SK-N-SH (cell line): ENCODE measurements around the gene AADACL4. TPM values are rescaled to one million over a fixed set of nuclear protein-coding genes. Genes with fewer than 3 reads are reported as not detected.

Source experiments
- CTCF ChIA-PET: fragments of 300-600, 350-600 bp; formaldehyde crosslinking; extraction: SDS; loops from one replicate; lab custom pipeline; 2021; lab: Yijun Ruan, JAX
- POLR2A ChIA-PET: fragments of 350-600 bp; sonication (Branson Sonifier 250); formaldehyde crosslinking; extraction: SDS; loops from one replicate; lab custom pipeline; 2020; ENCODE audit warnings: antibody characterized with exemption, inconsistent platforms; lab: Yijun Ruan, JAX
- DNase-seq: peaks from one replicate; pipeline ENCODE4 v3.0.0; 2012
- H2AFZ ChIP-seq: fragments of 200-600 bp; sonication (generic); 2 replicates; pipeline ENCODE4 v1.8.1; 2016; ENCODE audit warnings: antibody characterized with exemption, mild to moderate bottlenecking, low read depth
- H3F3A ChIP-seq: fragments of 200-600 bp; sonication (generic); replicated peaks from 2 replicates; pipeline ENCODE3; 2016; ENCODE audit warnings: antibody characterized with exemption, mild to moderate bottlenecking; ENCODE audit not compliant: insufficient read depth
- H3K27ac ChIP-seq, 2 experiments: fragments of 200-500 bp in 1 of 2; fragments of 200-600 bp in 1 of 2; sonication (Bioruptor generic) in 1 of 2; sonication (generic), shearing (Covaris generic) in 1 of 2; 2 replicates each; pipeline versions ENCODE4 v1.5.1 to v1.6.1; 2014 to 2016; ENCODE audit warnings: low read depth in 2 of 2, inconsistent platforms in 1 of 2, low read length in 1 of 2, mild to moderate bottlenecking in 1 of 2, mixed read lengths in 1 of 2
- H3K27me3 ChIP-seq: fragments of 200-600 bp; sonication (generic), shearing (Covaris generic); 2 replicates; pipeline ENCODE4 v1.6.1; 2016; ENCODE audit warnings: mixed run types; ENCODE audit not compliant: insufficient read depth
- H3K36me3 ChIP-seq, 2 experiments: fragments of 200-500 bp in 1 of 2; fragments of 200-600 bp in 1 of 2; sonication (Bioruptor generic) in 1 of 2; sonication (generic) in 1 of 2; replicated peaks in 1 of 2; 2 replicates each; pipeline versions ENCODE3 to v1.5.1; 2014 to 2016; ENCODE audit warnings: low read length in 1 of 2, mild to moderate bottlenecking in 1 of 2; ENCODE audit not compliant: insufficient read depth in 2 of 2, control insufficient read depth in 1 of 2
- H3K4me1 ChIP-seq, 2 experiments: fragments of 200-500 bp in 1 of 2; fragments of 200-600 bp in 1 of 2; sonication (Bioruptor generic) in 1 of 2; sonication (generic), shearing (Covaris generic) in 1 of 2; 2 replicates each; pipeline versions ENCODE4 v1.5.1 to v1.6.1; 2014 to 2016; ENCODE audit warnings: low read depth in 1 of 2, low read length in 1 of 2, mixed run types in 1 of 2; ENCODE audit not compliant: insufficient read depth in 2 of 2, control insufficient read depth in 1 of 2
- H3K4me2 ChIP-seq: fragments of 200-600 bp; sonication (generic), shearing (Covaris generic); 2 replicates; pipeline ENCODE4 v1.6.1; 2017; ENCODE audit warnings: mixed run types
- H3K4me3 ChIP-seq, 2 experiments: fragments of 200-500 bp in 1 of 2; fragments of 200-600 bp in 1 of 2; sonication (Bioruptor generic) in 1 of 2; sonication (generic), shearing (Covaris generic) in 1 of 2; 2 replicates each; pipeline versions ENCODE4 v1.5.1 to v1.8.1; 2014 to 2016; ENCODE audit warnings: low read depth in 2 of 2, inconsistent platforms in 1 of 2, low read length in 1 of 2, mild to moderate bottlenecking in 1 of 2, mixed read lengths in 1 of 2, moderate library complexity in 1 of 2
- H3K79me2 ChIP-seq: fragments of 200-600 bp; sonication (generic); 2 replicates; pipeline ENCODE4 v1.8.1; 2017; ENCODE audit warnings: mild to moderate bottlenecking; ENCODE audit not compliant: insufficient read depth
- H3K9ac ChIP-seq: fragments of 200-600 bp; sonication (generic); 2 replicates; pipeline ENCODE4 v1.6.1; 2017; ENCODE audit warnings: mixed run types
- H3K9me2 ChIP-seq: fragments of 200-600 bp; sonication (generic); 2 replicates; pipeline ENCODE4 v1.6.1; 2017; ENCODE audit warnings: mixed run types
- H3K9me3 ChIP-seq: fragments of 200-600 bp; sonication (generic); 2 replicates; pipeline ENCODE4 v1.6.1; 2017; ENCODE audit warnings: mixed run types, mild to moderate bottlenecking, moderate library complexity
- H4K20me1 ChIP-seq: fragments of 200-600 bp; sonication (generic); 2 replicates; pipeline ENCODE4 v1.6.1; 2017; ENCODE audit warnings: mild to moderate bottlenecking, mixed run types; ENCODE audit not compliant: insufficient read depth
- CHD2 ChIP-seq: fragments of 150-350 bp; IDR thresholded peaks from 2 replicates; pipeline ENCODE4 v1.6.1; 2018; ENCODE audit warnings: low read length; ENCODE audit not compliant: partially characterized antibody
- ELF1 ChIP-seq: IDR thresholded peaks from 2 replicates; pipeline ENCODE4 v1.4.0; 2012
- FOSL2 ChIP-seq: IDR thresholded peaks from 2 replicates; pipeline ENCODE4 v1.4.0; 2012; ENCODE audit warnings: low read depth, mild to moderate bottlenecking, moderate library complexity, borderline replicate concordance
- JUND ChIP-seq: IDR thresholded peaks from 2 replicates; pipeline ENCODE4 v1.4.0; 2012
- MEF2A ChIP-seq: IDR thresholded peaks from 2 replicates; pipeline ENCODE4 v1.4.0; 2012; ENCODE audit warnings: low read depth, borderline replicate concordance
- NFIC ChIP-seq: IDR thresholded peaks from 2 replicates; pipeline ENCODE4 v1.4.0; 2012; ENCODE audit warnings: borderline replicate concordance
- RAD21 ChIP-seq: IDR thresholded peaks from 2 replicates; pipeline ENCODE4 v1.6.1; 2012; ENCODE audit warnings: mild to moderate bottlenecking, low read length
- RCOR1 ChIP-seq: fragments of 150-350 bp; IDR thresholded peaks from 2 replicates; pipeline ENCODE4 v1.6.1; 2017; ENCODE audit warnings: antibody characterized with exemption, low read length
- RFX5 ChIP-seq: IDR thresholded peaks from 2 replicates; pipeline ENCODE4 v1.6.1; 2012; ENCODE audit warnings: mild to moderate bottlenecking, improper control_type of control experiment, low read length
- RXRA ChIP-seq: IDR thresholded peaks from 2 replicates; pipeline ENCODE4 v1.4.0; 2012; ENCODE audit warnings: low read depth, mild to moderate bottlenecking, borderline replicate concordance
- SIN3A ChIP-seq: IDR thresholded peaks from 2 replicates; pipeline ENCODE4 v1.6.1; 2012; ENCODE audit warnings: low read depth, mild to moderate bottlenecking, low read length, moderate library complexity, borderline replicate concordance
- SMC3 ChIP-seq: IDR thresholded peaks from 2 replicates; pipeline ENCODE4 v1.6.1; 2012; ENCODE audit warnings: low read depth, low read length, improper control_type of control experiment
- TCF12 ChIP-seq: IDR thresholded peaks from 2 replicates; pipeline ENCODE4 v1.4.0; 2012
- TEAD4 ChIP-seq: IDR thresholded peaks from 2 replicates; pipeline ENCODE4 v1.4.0; 2012; ENCODE audit warnings: mild to moderate bottlenecking, borderline replicate concordance; ENCODE audit not compliant: insufficient read depth
- YY1 ChIP-seq: IDR thresholded peaks from 2 replicates; pipeline ENCODE4 v1.4.0; 2012; ENCODE audit warnings: low read depth, mild to moderate bottlenecking
- WGBS: methylation state at CpG from one replicate; pipeline ENCODE4 v1.1.6; 2017; ENCODE audit warnings: low lambda C conversion rate; 5-methylcytosine and 5-hydroxymethylcytosine counted together
- polyA plus RNA-seq, 3 experiments: library from polyadenylated mRNA; depleted of rRNA; stranded (reverse); fragments of >200 nt; gene quantifications; 2 replicates each; pipeline ENCODE4 v1.2.3, GENCODE V29; 2012
- TF ChIP-seq, protein P1 (sequence below): IDR thresholded peaks from 2 replicates; pipeline ENCODE4 v1.4.0; 2012; ENCODE audit warnings: low read depth, borderline replicate concordance
- TF ChIP-seq, protein P2 (sequence below): fragments of 150-350 bp; IDR thresholded peaks from 2 replicates; pipeline ENCODE4 v1.6.1; 2017; ENCODE audit warnings: antibody characterized with exemption, low read length, low read depth, borderline replicate concordance
- TF ChIP-seq, protein P3 (sequence below): fragments of 200-600 bp; sonication (generic); IDR thresholded peaks from 2 replicates; pipeline ENCODE4 v1.6.1; 2017; ENCODE audit warnings: antibody characterized with exemption, mild to moderate bottlenecking, moderate library complexity
- TF ChIP-seq, protein P4 (sequence below): IDR thresholded peaks from 2 replicates; pipeline ENCODE4 v1.4.0; 2012; ENCODE audit warnings: low read depth
- TF ChIP-seq, protein P5 (sequence below): IDR thresholded peaks from 2 replicates; pipeline ENCODE4; 2012
- TF ChIP-seq, protein P6 (sequence below): IDR thresholded peaks from 2 replicates; pipeline ENCODE4 v1.6.1; 2012; ENCODE audit warnings: mild to moderate bottlenecking, low read depth, low read length, moderate library complexity
- TF ChIP-seq, protein P7 (sequence below): fragments of 150-350 bp; IDR thresholded peaks from 2 replicates; pipeline ENCODE4 v1.6.1; 2016; ENCODE audit warnings: mild to moderate bottlenecking, low read depth, low read length

AADACL4 gene
- polyA plus RNA-seq, 1 of the 3 experiments (the other 2 are of a cell fraction) = 0.59 TPM

DNA sequence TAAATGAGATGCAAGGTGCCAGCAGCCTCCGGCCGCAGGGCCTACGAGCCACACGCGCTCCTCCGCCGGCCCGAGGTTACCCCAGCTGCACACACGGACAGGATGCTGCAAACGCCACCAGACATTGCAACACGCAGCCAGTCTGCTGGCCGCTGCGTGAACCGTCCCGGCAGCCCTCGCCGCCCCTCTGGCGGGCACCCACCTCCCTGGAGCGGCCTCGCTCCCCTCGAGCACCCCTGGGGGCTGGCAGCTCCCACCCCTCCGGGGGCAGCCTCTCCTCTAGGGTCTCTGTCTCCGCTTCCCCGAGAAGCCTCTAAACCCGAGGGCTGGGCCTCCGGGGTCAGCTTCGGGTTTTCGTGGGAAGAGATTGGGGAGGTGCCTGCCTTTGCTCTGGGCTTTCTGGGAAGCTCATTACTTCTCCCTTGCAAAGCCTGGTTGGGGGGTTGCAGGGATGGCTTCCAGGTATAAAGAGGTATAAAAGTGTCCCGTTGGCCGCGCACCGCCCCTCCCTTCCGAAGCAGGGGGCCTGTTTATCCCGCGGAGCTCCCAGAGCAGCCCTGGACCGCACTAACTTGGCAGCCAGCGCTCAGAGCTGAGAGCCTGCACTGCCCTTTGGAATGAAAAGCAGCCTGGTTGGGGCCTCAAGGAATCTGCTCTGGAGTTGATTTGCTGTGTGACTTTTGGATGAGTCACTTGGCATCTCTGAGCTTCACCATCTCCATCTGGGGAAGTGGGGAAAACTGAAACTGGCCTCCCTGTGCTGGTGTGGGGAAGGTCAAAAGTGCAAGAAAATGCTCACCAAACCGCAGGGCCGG, 47.7 kb upstream of the AADACL4 start:
- Histone ChIP-seq H2AFZ (peak overlapping the region; percentile 77; the same call in 1 of the 2 replicates), H3F3A (peaks cover 3% of the 10 kb centered on the region), H3K36me3 (no peaks in the 10 kb centered on the region), H3K9me2 (no peaks in the 10 kb centered on the region), H3K27ac (peak overlapping the region; percentile 88), H3K4me2 (peak overlapping the region; percentile 90), H3K9me3 (no peaks in the 10 kb centered on the region), H3K27me3 (no peaks in the 10 kb centered on the region), H4K20me1 (no peaks in the 10 kb centered on the region), H3K4me3 (peak overlapping the region; percentile 1 to 43; a peak in 3 of 4 replicates), H3K4me1 (peaks cover 13 to 55% of the 10 kb centered on the region in 2 experiments; a peak in 3 of 4 replicates), H3K9ac (peak overlapping the region; percentile 76), H3K79me2 (no peaks in the 10 kb centered on the region)
- peak; percentile 91 for DNase-seq
- WGBS = 4% methylated on average over 26 of the region's 39 CpGs
- CTCF ChIA-PET = interaction anchor here (0.6 to 3.0 kb wide), 7 partner anchors 16 to 257 kb away, joined by 3 to 10 read pairs (median 3); partner anchors contain the start of gene DHRS3
- POLR2A ChIA-PET = interaction anchor here (0.5 to 1.4 kb wide), 11 partner anchors 8 to 271 kb away, joined by 3 to 5 read pairs (median 4); no protein-coding TSS in a partner anchor
- TF ChIP-seq, protein P1, sequence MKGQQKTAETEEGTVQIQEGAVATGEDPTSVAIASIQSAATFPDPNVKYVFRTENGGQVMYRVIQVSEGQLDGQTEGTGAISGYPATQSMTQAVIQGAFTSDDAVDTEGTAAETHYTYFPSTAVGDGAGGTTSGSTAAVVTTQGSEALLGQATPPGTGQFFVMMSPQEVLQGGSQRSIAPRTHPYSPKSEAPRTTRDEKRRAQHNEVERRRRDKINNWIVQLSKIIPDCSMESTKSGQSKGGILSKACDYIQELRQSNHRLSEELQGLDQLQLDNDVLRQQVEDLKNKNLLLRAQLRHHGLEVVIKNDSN = 0 out of 2 replicates have a peak, but pooled peaks have one; percentile 6
- TF ChIP-seq ELF1 = peak; percentile 48; the same call in 1 of the 2 replicates
- TF ChIP-seq, protein P2, sequence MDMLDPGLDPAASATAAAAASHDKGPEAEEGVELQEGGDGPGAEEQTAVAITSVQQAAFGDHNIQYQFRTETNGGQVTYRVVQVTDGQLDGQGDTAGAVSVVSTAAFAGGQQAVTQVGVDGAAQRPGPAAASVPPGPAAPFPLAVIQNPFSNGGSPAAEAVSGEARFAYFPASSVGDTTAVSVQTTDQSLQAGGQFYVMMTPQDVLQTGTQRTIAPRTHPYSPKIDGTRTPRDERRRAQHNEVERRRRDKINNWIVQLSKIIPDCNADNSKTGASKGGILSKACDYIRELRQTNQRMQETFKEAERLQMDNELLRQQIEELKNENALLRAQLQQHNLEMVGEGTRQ = no peak
- TF ChIP-seq, protein P3, sequence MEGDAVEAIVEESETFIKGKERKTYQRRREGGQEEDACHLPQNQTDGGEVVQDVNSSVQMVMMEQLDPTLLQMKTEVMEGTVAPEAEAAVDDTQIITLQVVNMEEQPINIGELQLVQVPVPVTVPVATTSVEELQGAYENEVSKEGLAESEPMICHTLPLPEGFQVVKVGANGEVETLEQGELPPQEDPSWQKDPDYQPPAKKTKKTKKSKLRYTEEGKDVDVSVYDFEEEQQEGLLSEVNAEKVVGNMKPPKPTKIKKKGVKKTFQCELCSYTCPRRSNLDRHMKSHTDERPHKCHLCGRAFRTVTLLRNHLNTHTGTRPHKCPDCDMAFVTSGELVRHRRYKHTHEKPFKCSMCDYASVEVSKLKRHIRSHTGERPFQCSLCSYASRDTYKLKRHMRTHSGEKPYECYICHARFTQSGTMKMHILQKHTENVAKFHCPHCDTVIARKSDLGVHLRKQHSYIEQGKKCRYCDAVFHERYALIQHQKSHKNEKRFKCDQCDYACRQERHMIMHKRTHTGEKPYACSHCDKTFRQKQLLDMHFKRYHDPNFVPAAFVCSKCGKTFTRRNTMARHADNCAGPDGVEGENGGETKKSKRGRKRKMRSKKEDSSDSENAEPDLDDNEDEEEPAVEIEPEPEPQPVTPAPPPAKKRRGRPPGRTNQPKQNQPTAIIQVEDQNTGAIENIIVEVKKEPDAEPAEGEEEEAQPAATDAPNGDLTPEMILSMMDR = no peak
- peak; percentile 97 for TF ChIP-seq NFIC
- no peak for TF ChIP-seq CHD2
- TF ChIP-seq TCF12 = peak; percentile 97
- peak; percentile 89 for TF ChIP-seq TEAD4
- TF ChIP-seq, protein P4, sequence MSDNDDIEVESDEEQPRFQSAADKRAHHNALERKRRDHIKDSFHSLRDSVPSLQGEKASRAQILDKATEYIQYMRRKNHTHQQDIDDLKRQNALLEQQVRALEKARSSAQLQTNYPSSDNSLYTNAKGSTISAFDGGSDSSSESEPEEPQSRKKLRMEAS = peak; percentile 91
- TF ChIP-seq MEF2A = peak; percentile 49; the same call in 1 of the 2 replicates
- TF ChIP-seq FOSL2 = peak; percentile 93
- peak; percentile 71 for TF ChIP-seq RCOR1
- peak; percentile 91 for TF ChIP-seq JUND
- peak; percentile 4; the same call in 1 of the 2 replicates for TF ChIP-seq RAD21
- TF ChIP-seq YY1 = no peak
- TF ChIP-seq RXRA = peak; percentile 100
- TF ChIP-seq, protein P5, sequence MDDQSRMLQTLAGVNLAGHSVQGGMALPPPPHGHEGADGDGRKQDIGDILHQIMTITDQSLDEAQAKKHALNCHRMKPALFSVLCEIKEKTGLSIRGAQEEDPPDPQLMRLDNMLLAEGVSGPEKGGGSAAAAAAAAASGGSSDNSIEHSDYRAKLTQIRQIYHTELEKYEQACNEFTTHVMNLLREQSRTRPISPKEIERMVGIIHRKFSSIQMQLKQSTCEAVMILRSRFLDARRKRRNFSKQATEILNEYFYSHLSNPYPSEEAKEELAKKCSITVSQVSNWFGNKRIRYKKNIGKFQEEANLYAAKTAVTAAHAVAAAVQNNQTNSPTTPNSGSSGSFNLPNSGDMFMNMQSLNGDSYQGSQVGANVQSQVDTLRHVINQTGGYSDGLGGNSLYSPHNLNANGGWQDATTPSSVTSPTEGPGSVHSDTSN = peak; percentile 83
- peak; percentile 49; the same call in 1 of the 2 replicates for TF ChIP-seq SIN3A
- TF ChIP-seq SMC3 = 0 out of 2 replicates have a peak, but pooled peaks have one; percentile 3
- no peak for TF ChIP-seq RFX5
- TF ChIP-seq, protein P6, sequence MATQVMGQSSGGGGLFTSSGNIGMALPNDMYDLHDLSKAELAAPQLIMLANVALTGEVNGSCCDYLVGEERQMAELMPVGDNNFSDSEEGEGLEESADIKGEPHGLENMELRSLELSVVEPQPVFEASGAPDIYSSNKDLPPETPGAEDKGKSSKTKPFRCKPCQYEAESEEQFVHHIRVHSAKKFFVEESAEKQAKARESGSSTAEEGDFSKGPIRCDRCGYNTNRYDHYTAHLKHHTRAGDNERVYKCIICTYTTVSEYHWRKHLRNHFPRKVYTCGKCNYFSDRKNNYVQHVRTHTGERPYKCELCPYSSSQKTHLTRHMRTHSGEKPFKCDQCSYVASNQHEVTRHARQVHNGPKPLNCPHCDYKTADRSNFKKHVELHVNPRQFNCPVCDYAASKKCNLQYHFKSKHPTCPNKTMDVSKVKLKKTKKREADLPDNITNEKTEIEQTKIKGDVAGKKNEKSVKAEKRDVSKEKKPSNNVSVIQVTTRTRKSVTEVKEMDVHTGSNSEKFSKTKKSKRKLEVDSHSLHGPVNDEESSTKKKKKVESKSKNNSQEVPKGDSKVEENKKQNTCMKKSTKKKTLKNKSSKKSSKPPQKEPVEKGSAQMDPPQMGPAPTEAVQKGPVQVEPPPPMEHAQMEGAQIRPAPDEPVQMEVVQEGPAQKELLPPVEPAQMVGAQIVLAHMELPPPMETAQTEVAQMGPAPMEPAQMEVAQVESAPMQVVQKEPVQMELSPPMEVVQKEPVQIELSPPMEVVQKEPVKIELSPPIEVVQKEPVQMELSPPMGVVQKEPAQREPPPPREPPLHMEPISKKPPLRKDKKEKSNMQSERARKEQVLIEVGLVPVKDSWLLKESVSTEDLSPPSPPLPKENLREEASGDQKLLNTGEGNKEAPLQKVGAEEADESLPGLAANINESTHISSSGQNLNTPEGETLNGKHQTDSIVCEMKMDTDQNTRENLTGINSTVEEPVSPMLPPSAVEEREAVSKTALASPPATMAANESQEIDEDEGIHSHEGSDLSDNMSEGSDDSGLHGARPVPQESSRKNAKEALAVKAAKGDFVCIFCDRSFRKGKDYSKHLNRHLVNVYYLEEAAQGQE = peak; percentile 74
- TF ChIP-seq, protein P7, sequence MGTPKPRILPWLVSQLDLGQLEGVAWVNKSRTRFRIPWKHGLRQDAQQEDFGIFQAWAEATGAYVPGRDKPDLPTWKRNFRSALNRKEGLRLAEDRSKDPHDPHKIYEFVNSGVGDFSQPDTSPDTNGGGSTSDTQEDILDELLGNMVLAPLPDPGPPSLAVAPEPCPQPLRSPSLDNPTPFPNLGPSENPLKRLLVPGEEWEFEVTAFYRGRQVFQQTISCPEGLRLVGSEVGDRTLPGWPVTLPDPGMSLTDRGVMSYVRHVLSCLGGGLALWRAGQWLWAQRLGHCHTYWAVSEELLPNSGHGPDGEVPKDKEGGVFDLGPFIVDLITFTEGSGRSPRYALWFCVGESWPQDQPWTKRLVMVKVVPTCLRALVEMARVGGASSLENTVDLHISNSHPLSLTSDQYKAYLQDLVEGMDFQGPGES = no peak
